Heart left ventricle (tissue), 16 donors: ENCODE data around the gene VWA2. TPM values are rescaled to one million over a fixed set of nuclear protein-coding genes. Genes with fewer than 3 reads are reported as not detected.
A peak's percentile ranks its signal among the peaks of the same experiment; 100 is the strongest.

Experiments
- ATAC-seq, 4 donors: fragments of 200-7000 bp; cut with Tn5 transposase; one replicate each; pipeline ENCODE4 v1.9.1; 2020 to 2022; ENCODE audit warnings: moderate library complexity in 4 of 4, mild to moderate bottlenecking in 3 of 4, moderate number of reproducible peaks in 1 of 4
- DNase-seq, 5 donors: peaks; one replicate each; pipeline ENCODE4 v3.0.0-alpha.2; 2020
- H3K27ac ChIP-seq, 12 donors: fragments of 200-600 bp; sonication (generic) in 4 of 12; one replicate each; pipeline versions ENCODE4 v1.5.0 to v1.8.0; 2016 to 2022; ENCODE audit warnings: mild to moderate bottlenecking in 2 of 12
- H3K27me3 ChIP-seq, 9 donors: fragments of 200-600 bp; sonication (generic) in 2 of 9; one replicate each; pipeline versions ENCODE4 v1.5.1 to v1.8.0; 2016 to 2022; ENCODE audit warnings: mild to moderate bottlenecking in 3 of 9
- H3K36me3 ChIP-seq, 9 donors: fragments of 200-600 bp; sonication (generic) in 2 of 9; one replicate each; pipeline versions ENCODE4 v1.5.0 to v1.8.0; 2018 to 2022; ENCODE audit warnings: mild to moderate bottlenecking in 2 of 9
- H3K4me1 ChIP-seq, 12 donors: fragments of 200-600 bp; sonication (generic) in 4 of 12; one replicate each; pipeline versions ENCODE4 v1.5.0 to v1.8.0; 2016 to 2022; ENCODE audit warnings: mild to moderate bottlenecking in 3 of 12
- H3K4me3 ChIP-seq, 12 donors: fragments of 200-600 bp; sonication (generic) in 4 of 12; one replicate each; pipeline versions ENCODE4 v1.5.0 to v1.8.0; 2017 to 2022; ENCODE audit warnings: mild to moderate bottlenecking in 9 of 12, moderate library complexity in 4 of 12
- H3K9me3 ChIP-seq, 12 donors: fragments of 200-600 bp; sonication (generic) in 4 of 12; one replicate each; pipeline versions ENCODE4 v1.5.0 to v1.8.0; 2016 to 2022; ENCODE audit warnings: mild to moderate bottlenecking in 1 of 12
- POLR2A ChIP-seq, 2 donors: fragments of 450-650 bp; IDR thresholded peaks; one replicate each; pipeline ENCODE4 v1.6.1; 2017; ENCODE audit warnings: antibody characterized with exemption in 2 of 2, mild to moderate bottlenecking in 2 of 2, moderate library complexity in 2 of 2
- WGBS, 4 donors: extraction: QIAGEN DNeasy Blood & Tissue Kit in 2 of 4; methylation state at CpG; one replicate each; pipeline versions ENCODE4 v1.1.5 to v1.1.7; 2013 to 2018; 5-methylcytosine and 5-hydroxymethylcytosine counted together
- intact Hi-C, 10 donors: fragments of 100-400 bp; cut with DNase I; formaldehyde crosslinking; loops; one replicate each; pipeline versions ENCODE4 v1.11.1 to v1.14.2; 2022
- polyA plus RNA-seq, 2 donors: library from polyadenylated mRNA; stranded (reverse); fragments of 200-250 nt; gene quantifications; one replicate each; pipeline ENCODE4 v1.2.3, GENCODE V29; 2013
- total RNA-seq, 9 donors: library from RNA; depleted of rRNA in 2 of 9; stranded (reverse); fragments of >200 nt in 2 of 9; fragmentation: NEBNext Ultra II Directional in 3 of 9; extraction: Animal tissue kit (Norgen Biotek cat#: 25700) in 3 of 9; gene quantifications; one replicate each; pipeline versions ENCODE4 v1.1.0 to v1.2.4, GENCODE V29; 2016 to 2023
- TF ChIP-seq, protein P1 (sequence below), 12 donors: fragments of 200-600 bp; sonication (generic) in 4 of 12; IDR thresholded peaks; one replicate each; pipeline versions ENCODE4 v1.5.0 to v1.8.0; 2018 to 2022; ENCODE audit warnings: antibody characterized with exemption in 12 of 12, mild to moderate bottlenecking in 5 of 12
- donor health status: ischemic (EF 13 %, LVEDD 7.1; RV severe dilation, severe dysfunction).
- donor health status: healthy with polysubstance abuse.
- donor health status: DM: no; HTN: yes; CAD: no.
- donor health status: DM: no; HTN: no; CAD: no.
- donor health status: ischemic (EF 25% LVEDD 6.9; RV normal size, moderate dysfunction).
- donor health status: ischemic (EF 25% LVEDD 5.7; RV mildly dilated, moderate dysfunction).
- donor health status: healthy.
- donor health status: DM: yes; HTN: yes; CAD: no.
- donor health status: ischemic (EF 35%, LVEDD 5.7; RV mildly dilated, moderate dysfunction).
- donor health status: nonischemic (EF 11% LVEDD 7.7; RV severe dilation, severe dysfunction).
- donor health status: DM: yes; HTN: yes; CAD: no.
- donor health status: PGD.
- donor health status: ischemic (EF 29% LVEDD 5.4; RV normal size, mild dysfunction).
- donor health status: nonischemic (EF 23%, LVEDD 6.1; RV moderate dilation, normal function).

Gene VWA2
- total and polyA plus RNA-seq, 11 donors = 0.03 to 0.41 TPM; not detected in 9

- Histone ChIP-seq H3K27ac (no peak overlapping the region), H3K27me3 (no peaks in the 10 kb centered on the region), H3K36me3 (peaks cover 0 to 32% (median 12%) of the 10 kb centered on the region in 9 donors), H3K4me3 (no peak overlapping the region), H3K9me3 (no peaks in the 10 kb centered on the region), H3K4me1 (peaks cover 0 to 27% (median 10%) of the 10 kb centered on the region in 12 donors)
- TF ChIP-seq, protein P1, sequence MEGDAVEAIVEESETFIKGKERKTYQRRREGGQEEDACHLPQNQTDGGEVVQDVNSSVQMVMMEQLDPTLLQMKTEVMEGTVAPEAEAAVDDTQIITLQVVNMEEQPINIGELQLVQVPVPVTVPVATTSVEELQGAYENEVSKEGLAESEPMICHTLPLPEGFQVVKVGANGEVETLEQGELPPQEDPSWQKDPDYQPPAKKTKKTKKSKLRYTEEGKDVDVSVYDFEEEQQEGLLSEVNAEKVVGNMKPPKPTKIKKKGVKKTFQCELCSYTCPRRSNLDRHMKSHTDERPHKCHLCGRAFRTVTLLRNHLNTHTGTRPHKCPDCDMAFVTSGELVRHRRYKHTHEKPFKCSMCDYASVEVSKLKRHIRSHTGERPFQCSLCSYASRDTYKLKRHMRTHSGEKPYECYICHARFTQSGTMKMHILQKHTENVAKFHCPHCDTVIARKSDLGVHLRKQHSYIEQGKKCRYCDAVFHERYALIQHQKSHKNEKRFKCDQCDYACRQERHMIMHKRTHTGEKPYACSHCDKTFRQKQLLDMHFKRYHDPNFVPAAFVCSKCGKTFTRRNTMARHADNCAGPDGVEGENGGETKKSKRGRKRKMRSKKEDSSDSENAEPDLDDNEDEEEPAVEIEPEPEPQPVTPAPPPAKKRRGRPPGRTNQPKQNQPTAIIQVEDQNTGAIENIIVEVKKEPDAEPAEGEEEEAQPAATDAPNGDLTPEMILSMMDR (IDR thresholded peaks at IDR 0.05) = no peak
- no peak for TF ChIP-seq POLR2A (IDR thresholded peaks at IDR 0.05)
- 60 to 70% (median 61%) methylated on average over 14 of the region's 14 CpGs for WGBS, 4 donors
- no peak for DNase-seq
- no peak for ATAC-seq
- intact Hi-C loops = loop anchor here (5.0 to 10.0 kb wide), 17 partner anchors 100 to 523 kb away; partner anchors contain the start of genes AFAP1L2 (in 5 of the 10) and FHIP2A (in 3 of the 10)
Measured at GRCh38 chr10:114301951-114302710, 63.1 kb downstream of the VWA2 start.

DNA sequence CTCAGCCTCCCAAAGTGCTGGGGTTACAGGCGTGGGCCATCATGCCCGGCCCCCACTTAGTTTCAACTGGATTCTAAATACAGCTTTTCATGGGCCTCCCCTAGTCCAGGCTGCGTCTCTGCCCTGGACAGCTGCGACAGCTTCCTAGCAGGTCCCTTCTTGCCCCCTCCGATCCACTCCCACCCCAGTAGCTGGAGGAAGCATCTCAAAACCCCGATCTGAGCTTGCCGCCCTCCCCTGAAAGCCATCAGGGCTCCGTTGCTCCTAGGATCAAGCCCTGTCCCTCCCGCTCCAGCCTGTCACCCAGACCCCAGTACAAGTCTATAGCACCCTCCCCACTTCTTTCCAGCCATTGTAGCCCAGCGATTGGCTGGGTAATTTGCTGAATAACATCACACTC is 64.5 kb downstream of the VWA2 start:
- DNase-seq (no peak), ATAC-seq (peak in 1 of 4 donors; percentile 3)
- 63 to 75% (median 68%) methylated on average over 10 of the region's 10 CpGs for WGBS, 4 donors
- H3K4me3 ChIP-seq = no peak overlapping the region
- peaks cover 0 to 41% (median 13%) of the 10 kb centered on the region in 12 donors for H3K4me1 ChIP-seq
- no peaks in the 10 kb centered on the region for H3K27me3 ChIP-seq
- TF ChIP-seq POLR2A (IDR thresholded peaks at IDR 0.05) = no peak
- TF ChIP-seq, protein P1 (IDR thresholded peaks at IDR 0.05) = no peak
- H3K9me3 ChIP-seq = no peaks in the 10 kb centered on the region
- intact Hi-C loops = loop anchor here (5.0 to 10.0 kb wide), 17 partner anchors 99 to 521 kb away; partner anchors contain the start of genes AFAP1L2 (in 5 of the 10) and FHIP2A (in 3 of the 10)
- peak overlapping the region in 8 of 12 donors; percentile 35 to 71 (median 52) for H3K27ac ChIP-seq
- H3K36me3 ChIP-seq = peaks cover 0 to 20% (median 5%) of the 10 kb centered on the region in 9 donors

DNA sequence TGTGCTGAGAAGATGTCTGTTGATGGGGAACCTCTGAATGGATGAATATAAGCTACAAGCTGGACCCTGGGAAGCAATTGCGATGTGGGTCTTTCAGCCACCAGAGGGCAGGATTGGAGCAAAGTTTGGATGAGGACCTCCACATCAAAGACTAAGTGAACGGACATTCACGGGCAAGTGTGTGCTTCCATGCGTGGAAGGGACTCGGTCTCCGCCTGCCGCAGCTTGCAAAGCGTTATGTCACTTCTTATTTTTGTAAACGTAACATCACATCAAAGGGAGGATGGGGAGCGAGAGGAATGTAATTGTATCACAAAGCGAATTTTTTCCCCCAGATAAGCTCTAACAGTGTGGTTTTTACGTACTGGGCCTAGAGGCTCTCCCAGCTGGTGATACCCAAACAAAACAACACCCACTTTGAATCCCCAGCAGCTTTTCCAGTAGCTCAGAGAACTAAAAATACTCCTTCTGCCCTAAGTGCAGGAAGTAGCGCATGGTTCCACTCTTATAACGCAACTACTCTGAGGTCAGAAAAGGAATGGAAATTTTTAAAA is 65.0 kb downstream of the VWA2 start:
- Histone ChIP-seq H3K9me3 (no peaks in the 10 kb centered on the region), H3K27ac (peak overlapping the region in 11 of 12 donors; percentile 8 to 71 (median 52)), H3K27me3 (no peaks in the 10 kb centered on the region), H3K4me3 (peak overlapping the region in 11 of 12 donors; percentile 11 to 60 (median 46)), H3K36me3 (peaks cover 0 to 15% (median 3%) of the 10 kb centered on the region in 9 donors), H3K4me1 (peaks cover 0 to 47% (median 13%) of the 10 kb centered on the region in 12 donors)
- peak; percentile 79 to 89 (median 85) for ATAC-seq
- TF ChIP-seq POLR2A (IDR thresholded peaks at IDR 0.05) = no peak
- TF ChIP-seq, protein P1 (IDR thresholded peaks at IDR 0.05) = peak; percentile 56 to 91 (median 79)
- intact Hi-C loops = loop anchor here (5.0 to 10.0 kb wide), 17 partner anchors 98 to 521 kb away; partner anchors contain the start of genes AFAP1L2 (in 5 of the 10) and FHIP2A (in 3 of the 10)
- WGBS, 4 donors = 0 to 1% (median 1%) methylated on average over 14 of the region's 14 CpGs
- peak in 4 of 5 donors; percentile 82 to 87 (median 85) for DNase-seq
